Calu3 (cell line): ENCODE measurements around the gene TAF15. TPM values are rescaled to one million over a fixed set of nuclear protein-coding genes. Genes with fewer than 3 reads are reported as not detected.
A peak's percentile ranks its signal among the peaks of the same experiment; 100 is the strongest.

ENCODE experiments used
- BruUV-seq: library from RNA; stranded (reverse); fragments of 400-500 nt; replicated peaks from 2 replicates; lab custom pipeline; 2021; lab: Mats Ljungman, UMichigan
- CTCF ChIA-PET: fragments of 300-600 bp; sonication (Branson Sonifier 250); formaldehyde crosslinking; loops from one replicate; lab custom pipeline; 2022; ENCODE audit warnings: antibody characterized with exemption; lab: Charles Lee
- DNase-seq: peaks from one replicate; pipeline ENCODE4 v3.0.0; 2022
- H3K27ac Mint-ChIP-seq: one replicate; pipeline ENCODE4 v1.8.0; 2022; ENCODE audit warnings: mixed read lengths; ENCODE audit not compliant: unreplicated experiment
- H3K27me3 Mint-ChIP-seq: one replicate; pipeline ENCODE4 v1.8.0; 2022; ENCODE audit warnings: mixed read lengths; ENCODE audit not compliant: unreplicated experiment
- H3K36me3 Mint-ChIP-seq: one replicate; pipeline ENCODE4 v1.8.0; 2022; ENCODE audit warnings: mild to moderate bottlenecking, moderate library complexity, mixed read lengths; ENCODE audit not compliant: insufficient read depth, unreplicated experiment
- H3K4me1 Mint-ChIP-seq: one replicate; pipeline ENCODE4 v1.8.0; 2022; ENCODE audit warnings: mild to moderate bottlenecking, low read depth, mixed read lengths; ENCODE audit not compliant: unreplicated experiment
- H3K4me3 Mint-ChIP-seq: one replicate; pipeline ENCODE4 v1.8.0; 2022; ENCODE audit warnings: mild to moderate bottlenecking, low read depth, moderate library complexity, mixed read lengths; ENCODE audit not compliant: unreplicated experiment
- H3K9me3 Mint-ChIP-seq: one replicate; pipeline ENCODE4 v1.8.0; 2022; ENCODE audit warnings: low read depth, mixed read lengths; ENCODE audit not compliant: unreplicated experiment
- intact Hi-C: fragments of 100-400 bp; cut with micrococcal nuclease; formaldehyde crosslinking; loops from one replicate; pipeline ENCODE4 v1.10.0; 2022; ENCODE audit not compliant: unreplicated experiment
- total RNA-seq: library from RNA; stranded (reverse); gene quantifications from 2 replicates; pipeline ENCODE4 v1.2.3, GENCODE V29; 2022
- TF ChIP-seq, protein P1 (sequence below): fragments of 200-600 bp; IDR thresholded peaks from one replicate; pipeline ENCODE4 v1.8.0; 2022; ENCODE audit warnings: antibody characterized with exemption; ENCODE audit not compliant: unreplicated experiment

TAF15 gene
- total RNA-seq, 1 experiment from 2014 or later, result 286 TPM

DNA sequence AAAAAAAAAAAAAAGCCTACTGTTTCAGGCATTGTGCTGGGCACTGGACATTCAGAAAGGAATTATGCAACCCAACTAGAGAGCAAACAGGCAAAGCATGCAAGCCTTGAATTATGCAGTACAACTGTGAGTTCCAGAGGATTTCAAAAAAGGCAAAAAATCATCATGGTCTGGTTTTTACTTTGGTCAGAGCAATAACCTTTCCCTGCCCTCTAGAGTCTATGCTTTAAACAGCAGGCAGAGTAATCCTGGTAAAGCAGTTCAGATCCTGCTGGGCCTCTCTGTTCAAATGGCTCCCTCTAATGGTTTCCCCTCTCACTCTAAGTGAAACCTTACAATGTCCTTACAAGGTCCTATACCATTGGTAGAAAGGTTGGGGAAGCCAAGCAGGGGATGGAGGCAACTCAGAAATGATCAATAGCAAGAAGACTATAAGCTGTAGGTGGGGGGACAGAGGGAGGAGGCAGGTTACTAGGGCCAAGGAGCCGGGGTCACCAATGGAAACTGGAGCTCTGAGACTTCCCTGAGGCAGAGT, 4.6 kb upstream of the TAF15 start:
- peak; percentile 64 for DNase-seq
- no peaks in the 10 kb centered on the region for H3K9me3 Mint-ChIP-seq
- H3K27me3 Mint-ChIP-seq, result peaks cover 29% of the 10 kb centered on the region
- H3K36me3 Mint-ChIP-seq, result peaks cover 19% of the 10 kb centered on the region
- peaks cover 27% of the 10 kb centered on the region for H3K4me1 Mint-ChIP-seq
- TF ChIP-seq, protein P1, sequence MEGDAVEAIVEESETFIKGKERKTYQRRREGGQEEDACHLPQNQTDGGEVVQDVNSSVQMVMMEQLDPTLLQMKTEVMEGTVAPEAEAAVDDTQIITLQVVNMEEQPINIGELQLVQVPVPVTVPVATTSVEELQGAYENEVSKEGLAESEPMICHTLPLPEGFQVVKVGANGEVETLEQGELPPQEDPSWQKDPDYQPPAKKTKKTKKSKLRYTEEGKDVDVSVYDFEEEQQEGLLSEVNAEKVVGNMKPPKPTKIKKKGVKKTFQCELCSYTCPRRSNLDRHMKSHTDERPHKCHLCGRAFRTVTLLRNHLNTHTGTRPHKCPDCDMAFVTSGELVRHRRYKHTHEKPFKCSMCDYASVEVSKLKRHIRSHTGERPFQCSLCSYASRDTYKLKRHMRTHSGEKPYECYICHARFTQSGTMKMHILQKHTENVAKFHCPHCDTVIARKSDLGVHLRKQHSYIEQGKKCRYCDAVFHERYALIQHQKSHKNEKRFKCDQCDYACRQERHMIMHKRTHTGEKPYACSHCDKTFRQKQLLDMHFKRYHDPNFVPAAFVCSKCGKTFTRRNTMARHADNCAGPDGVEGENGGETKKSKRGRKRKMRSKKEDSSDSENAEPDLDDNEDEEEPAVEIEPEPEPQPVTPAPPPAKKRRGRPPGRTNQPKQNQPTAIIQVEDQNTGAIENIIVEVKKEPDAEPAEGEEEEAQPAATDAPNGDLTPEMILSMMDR, result peak; percentile 61
- intact Hi-C loops, result loop anchor here (1.0 kb wide), 1 partner anchor 37 kb away; no protein-coding TSS in a partner anchor
- CTCF ChIA-PET, result interaction anchor here (0.6 to 1.6 kb wide), 4 partner anchors 14 to 72 kb away, joined by 4 to 13 read pairs (median 5); no protein-coding TSS in a partner anchor
- BruUV-seq, result no TSS peak
- H3K27ac Mint-ChIP-seq, result no peak overlapping the region
- no peak overlapping the region for H3K4me3 Mint-ChIP-seq

DNA sequence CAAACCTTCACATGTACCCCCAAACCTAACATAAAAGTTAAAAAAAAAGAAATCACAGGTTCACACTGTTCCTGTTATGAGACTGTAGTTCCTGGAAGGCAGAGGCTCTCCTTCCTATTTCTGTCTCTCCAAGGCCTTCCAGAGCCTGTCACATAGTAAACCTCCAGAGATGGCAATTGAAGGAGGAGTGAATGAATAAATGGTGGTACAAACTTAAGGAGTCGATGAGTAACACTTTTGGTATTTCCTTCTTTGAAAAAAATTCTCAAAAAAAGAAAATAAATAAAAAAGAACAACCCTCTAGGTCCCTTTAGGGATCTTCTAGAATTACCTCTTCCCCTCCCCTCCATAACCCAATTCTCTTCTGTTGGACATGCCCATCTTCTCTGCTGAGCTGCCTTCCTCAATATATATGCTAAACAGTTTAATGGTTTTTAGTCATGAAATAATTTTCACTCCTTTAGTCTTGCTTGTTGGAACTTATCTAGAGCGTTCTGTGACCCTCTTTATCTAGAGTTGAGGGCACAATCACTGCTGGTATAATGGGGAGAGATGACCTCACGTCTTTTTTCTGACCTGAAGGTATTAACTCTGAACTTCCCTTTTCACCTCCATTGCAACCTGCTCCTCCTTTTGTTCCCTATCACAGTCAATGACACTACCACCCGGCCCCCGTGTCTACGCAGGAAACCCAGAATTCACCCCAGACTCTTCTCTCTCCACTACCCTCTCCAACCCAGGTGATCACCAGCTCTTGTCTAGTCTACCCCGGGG, 1.7 kb upstream of the TAF15 start:
- H3K36me3 Mint-ChIP-seq, result peaks cover 32% of the 10 kb centered on the region
- peaks cover 7% of the 10 kb centered on the region for H3K27me3 Mint-ChIP-seq
- peaks cover 27% of the 10 kb centered on the region for H3K4me1 Mint-ChIP-seq
- DNase-seq, result no peak
- H3K9me3 Mint-ChIP-seq, result no peaks in the 10 kb centered on the region
- peak overlapping the region; percentile 92 for H3K4me3 Mint-ChIP-seq
- intact Hi-C loops, result no loop called here
- CTCF ChIA-PET, result interaction anchor here (1.8 to 2.1 kb wide), 2 partner anchors 38 to 43 kb away, joined by 7 to 41 read pairs; no protein-coding TSS in a partner anchor
- TF ChIP-seq, protein P1, result no peak
- BruUV-seq, result no TSS peak
- peak overlapping the region; percentile 100 for H3K27ac Mint-ChIP-seq

DNA sequence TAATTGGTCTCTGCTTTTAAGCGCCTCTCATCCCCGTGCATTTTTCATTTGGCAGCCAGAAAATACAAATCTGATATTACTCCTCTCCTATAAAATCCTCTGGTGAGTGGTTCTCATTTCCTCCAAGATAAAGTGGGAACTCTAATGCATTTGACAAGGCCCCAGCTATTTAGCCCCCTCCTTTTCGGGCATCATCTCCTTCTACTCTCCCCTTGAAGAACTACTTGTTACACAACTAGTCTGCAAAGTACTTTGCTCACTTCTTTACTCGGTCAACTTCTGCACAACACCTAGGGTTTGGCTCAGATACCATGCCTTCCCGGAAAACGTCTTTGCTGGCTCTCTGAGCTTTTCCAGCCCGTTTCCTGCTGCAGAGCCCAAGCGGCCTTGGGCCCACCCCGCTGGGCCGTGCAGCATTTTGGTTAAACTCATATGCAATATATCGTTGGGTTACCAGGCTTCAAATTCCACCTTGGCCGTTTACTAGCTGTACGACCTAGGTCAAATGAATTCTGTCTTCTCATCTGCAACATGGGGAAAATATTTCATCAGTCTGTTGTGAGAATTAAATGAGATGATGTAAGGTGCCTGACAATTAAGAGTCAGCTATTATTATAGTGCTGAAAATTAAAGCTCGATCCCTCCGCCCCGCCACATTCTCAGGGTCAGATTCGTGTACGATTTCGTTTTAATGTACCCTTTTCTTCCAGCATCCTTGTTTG, 883 bp upstream of the TAF15 start:
- intact Hi-C loops, result no loop called here
- BruUV-seq, result TSS peak; percentile 96

More for the DNA sequence above, 883 bp upstream of the TAF15 start:
- H3K4me3 Mint-ChIP-seq, result peak overlapping the region; percentile 92
- peaks cover 1% of the 10 kb centered on the region for H3K27me3 Mint-ChIP-seq
- no peak for DNase-seq
- H3K27ac Mint-ChIP-seq, result peak overlapping the region; percentile 100
- TF ChIP-seq, protein P1, result no peak
- H3K9me3 Mint-ChIP-seq, result no peaks in the 10 kb centered on the region
- H3K36me3 Mint-ChIP-seq, result peaks cover 40% of the 10 kb centered on the region
- CTCF ChIA-PET, result interaction anchor here (0.5 to 2.1 kb wide), 11 partner anchors 8 to 767 kb away, joined by 3 to 41 read pairs (median 4); partner anchors contain the start of gene SLFN14
- H3K4me1 Mint-ChIP-seq, result peaks cover 33% of the 10 kb centered on the region
